Activated B cell treated with CpG ODN at 0.5 μM for 24 hours (primary cell): ENCODE measurements around the gene PCOLCE2. TPM values are rescaled to one million over a fixed set of nuclear protein-coding genes. Genes with fewer than 3 reads are reported as not detected.

ENCODE experiments used
- ATAC-seq: fragments of 200-7000 bp; cut with Tn5 transposase; one replicate; pipeline ENCODE4 v1.10.0; 2021; ENCODE audit warnings: low read depth, mild to moderate bottlenecking, moderate library complexity
- CTCF ChIA-PET: fragments of 350-600 bp; sonication (Branson Sonifier 250); formaldehyde crosslinking; loops from one replicate; lab custom pipeline; 2021; ENCODE audit warnings: antibody characterized with exemption; lab: Charles Lee
- POLR2A ChIA-PET: fragments of 350-600 bp; sonication (Branson Sonifier 250); formaldehyde crosslinking; loops from one replicate; lab custom pipeline; 2021; ENCODE audit warnings: antibody characterized with exemption; lab: Charles Lee
- DNase-seq: peaks from one replicate; pipeline ENCODE4 v3.0.0; 2022
- H3K27ac Mint-ChIP-seq: one replicate; pipeline ENCODE4 v1.8.0; 2020; ENCODE audit warnings: mixed read lengths
- H3K27me3 Mint-ChIP-seq: one replicate; pipeline ENCODE4 v1.8.0; 2021; ENCODE audit warnings: mixed read lengths
- H3K36me3 Mint-ChIP-seq: one replicate; pipeline ENCODE4 v1.8.0; 2021; ENCODE audit warnings: low read depth, mixed read lengths
- H3K4me1 Mint-ChIP-seq: one replicate; pipeline ENCODE4 v1.8.0; 2021; ENCODE audit warnings: mixed read lengths
- H3K4me3 Mint-ChIP-seq: one replicate; pipeline ENCODE4 v1.8.0; 2020; ENCODE audit warnings: mild to moderate bottlenecking, mixed read lengths
- H3K9me3 Mint-ChIP-seq: one replicate; pipeline ENCODE4 v1.8.0; 2020; ENCODE audit warnings: mixed read lengths
- CTCF ChIP-seq: fragments of 200-600 bp; IDR thresholded peaks from one replicate; pipeline ENCODE4 v1.8.0; 2022; ENCODE audit warnings: antibody characterized with exemption, mild to moderate bottlenecking
- intact Hi-C: fragments of 100-400 bp; cut with micrococcal nuclease; formaldehyde crosslinking; loops from one replicate; pipeline ENCODE4 v1.15.1; 2024
- total RNA-seq: library from RNA; stranded (reverse); gene quantifications from 2 replicates; pipeline ENCODE4 v1.2.3, GENCODE V29; 2022

The PCOLCE2 gene
- total RNA-seq, 1 donor from 2014 or later: not detected

GRCh38 chr3:142866841-142867631 lies 21.8 kb downstream of the PCOLCE2 start:
- H3K9me3 Mint-ChIP-seq: no peaks in the 10 kb centered on the region
- CTCF ChIA-PET: no interaction called here

GRCh38 chr3:142863930-142864920 lies 24.7 kb downstream of the PCOLCE2 start:
- ChIA-PET CTCF (no interaction called here), POLR2A (no interaction called here)
- H3K4me1 Mint-ChIP-seq: no peaks in the 10 kb centered on the region
- TF ChIP-seq CTCF: no peak
- H3K27me3 Mint-ChIP-seq: peaks cover 23% of the 10 kb centered on the region
- no peak for ATAC-seq
- no peaks in the 10 kb centered on the region for H3K36me3 Mint-ChIP-seq
- H3K4me3 Mint-ChIP-seq: no peak overlapping the region
- H3K9me3 Mint-ChIP-seq: no peaks in the 10 kb centered on the region
- DNase-seq: no peak
- intact Hi-C loops: no loop called here
- H3K27ac Mint-ChIP-seq: no peak overlapping the region

More at GRCh38 chr3:142866841-142867631, 21.8 kb downstream of the PCOLCE2 start:
- DNase-seq (no peak), ATAC-seq (no peak)
- intact Hi-C loops: no loop called here
- TF ChIP-seq CTCF: no peak
- POLR2A ChIA-PET: interaction anchor here (0.6 kb wide), 1 partner anchor 910 kb away, joined by 4 read pairs; no protein-coding TSS in a partner anchor
- Mint-ChIP-seq H3K36me3 (no peaks in the 10 kb centered on the region), H3K4me1 (no peaks in the 10 kb centered on the region), H3K27me3 (peaks cover 17% of the 10 kb centered on the region), H3K27ac (no peak overlapping the region), H3K4me3 (no peak overlapping the region)

- CTCF ChIA-PET: no interaction called here
- TF ChIP-seq CTCF: no peak
- no peaks in the 10 kb centered on the region for H3K36me3 Mint-ChIP-seq
- H3K27me3 Mint-ChIP-seq: peaks cover 19% of the 10 kb centered on the region
- H3K9me3 Mint-ChIP-seq: no peaks in the 10 kb centered on the region
- ATAC-seq: no peak
- intact Hi-C loops: no loop called here
- DNase-seq: no peak
- H3K4me1 Mint-ChIP-seq: no peaks in the 10 kb centered on the region
- POLR2A ChIA-PET: no interaction called here
- H3K27ac Mint-ChIP-seq: no peak overlapping the region
- H3K4me3 Mint-ChIP-seq: no peak overlapping the region
Observed at GRCh38 chr3:142863010-142863817, 25.7 kb downstream of the PCOLCE2 start.

- ChIA-PET CTCF (no interaction called here), POLR2A (no interaction called here)
- ATAC-seq: no peak
- no peak for DNase-seq
- Mint-ChIP-seq H3K27ac (no peak overlapping the region), H3K9me3 (no peaks in the 10 kb centered on the region), H3K36me3 (no peaks in the 10 kb centered on the region), H3K4me1 (no peaks in the 10 kb centered on the region), H3K27me3 (peaks cover 16% of the 10 kb centered on the region), H3K4me3 (no peak overlapping the region)
- intact Hi-C loops: no loop called here
- TF ChIP-seq CTCF: no peak
Observed at GRCh38 chr3:142861926-142862325, 27.0 kb downstream of the PCOLCE2 start.
